Endodermal cell (in vitro differentiated cells): Measurements from ENCODE around the gene CSNK1G2. TPM values are rescaled to one million over a fixed set of nuclear protein-coding genes. Genes with fewer than 3 reads are reported as not detected.

ENCODE experiments used
- DNase-seq: peaks from one replicate; pipeline ENCODE4 v3.0.0-alpha.2; 2017
- H3K27ac ChIP-seq: 2 replicates; pipeline ENCODE4 v1.5.1; 2013; ENCODE audit warnings: mild to moderate bottlenecking, low read depth, low read length, moderate library complexity
- H3K27me3 ChIP-seq: 2 replicates; pipeline ENCODE4 v1.6.1; 2013; ENCODE audit warnings: mild to moderate bottlenecking, low read length, moderate library complexity; ENCODE audit not compliant: insufficient read depth, control insufficient read depth, poor library complexity, severe bottlenecking
- H3K36me3 ChIP-seq: 2 replicates; pipeline ENCODE4 v1.7.0; 2013; ENCODE audit warnings: mild to moderate bottlenecking, low read length, moderate library complexity; ENCODE audit not compliant: control insufficient read depth, insufficient read depth
- H3K4me1 ChIP-seq: one replicate; pipeline ENCODE4 v1.7.0; 2013; ENCODE audit warnings: low read length; ENCODE audit not compliant: control insufficient read depth, insufficient read depth
- H3K4me3 ChIP-seq: 2 replicates; pipeline ENCODE4 v1.5.1; 2013; ENCODE audit warnings: mild to moderate bottlenecking, low read length, moderate library complexity
- H3K9ac ChIP-seq: 2 replicates; pipeline ENCODE4 v1.6.1; 2013; ENCODE audit warnings: mild to moderate bottlenecking, low read length, moderate library complexity; ENCODE audit not compliant: poor library complexity, severe bottlenecking; ENCODE audit errors: extremely low read depth
- H3K9me3 ChIP-seq: 2 replicates; pipeline ENCODE4 v1.6.1; 2013; ENCODE audit warnings: mild to moderate bottlenecking, low read length, moderate library complexity; ENCODE audit not compliant: control insufficient read depth
- H3K27ac Mint-ChIP-seq: 2 replicates; pipeline ENCODE4 v1.8.0; 2020; ENCODE audit warnings: mixed read lengths
- H3K27me3 Mint-ChIP-seq: 2 replicates; pipeline ENCODE4 v1.8.0; 2021; ENCODE audit warnings: mild to moderate bottlenecking, mixed read lengths; ENCODE audit not compliant: insufficient read depth
- H3K36me3 Mint-ChIP-seq: 2 replicates; pipeline ENCODE4 v1.8.0; 2020; ENCODE audit warnings: low read depth, mixed read lengths
- H3K4me1 Mint-ChIP-seq: 2 replicates; pipeline ENCODE4 v1.8.0; 2020; ENCODE audit warnings: mixed read lengths
- H3K4me3 Mint-ChIP-seq: 2 replicates; pipeline ENCODE4 v1.8.0; 2020; ENCODE audit warnings: mild to moderate bottlenecking, moderate library complexity, mixed read lengths
- H3K9me3 Mint-ChIP-seq: 2 replicates; pipeline ENCODE4 v1.8.0; 2020; ENCODE audit warnings: mild to moderate bottlenecking, mixed read lengths
- WGBS, 2 experiments: methylation state at CpG; one replicate each; pipeline versions ENCODE4 v1.1.5 to v1.1.7; 2013; ENCODE audit warnings: missing lambda C conversion rate in 2 of 2, mixed read lengths in 1 of 2; ENCODE audit not compliant: insufficient coverage in 1 of 2, insufficient read length in 1 of 2; 5-methylcytosine and 5-hydroxymethylcytosine counted together
- total RNA-seq, 2 donors: library from RNA; stranded (reverse); fragmentation: NEBNext Ultra II Directional in 1 of 2; extraction: Animal tissue kit (Norgen Biotek cat#: 25700) in 1 of 2; gene quantifications; 2 replicates in 1 of 2; 3 replicates in 1 of 2; pipeline ENCODE4 v1.2.1, GENCODE V29; 2021
- TF ChIP-seq, protein P1 (sequence below): fragments of 200-600 bp; sonication (generic); conservative IDR thresholded peaks from 2 replicates; pipeline ENCODE4 v1.5.0; 2021; ENCODE audit warnings: antibody characterized with exemption, mild to moderate bottlenecking

Gene CSNK1G2
- total RNA-seq, 2 donors from 2014 or later: 111 to 112 TPM

DNA sequence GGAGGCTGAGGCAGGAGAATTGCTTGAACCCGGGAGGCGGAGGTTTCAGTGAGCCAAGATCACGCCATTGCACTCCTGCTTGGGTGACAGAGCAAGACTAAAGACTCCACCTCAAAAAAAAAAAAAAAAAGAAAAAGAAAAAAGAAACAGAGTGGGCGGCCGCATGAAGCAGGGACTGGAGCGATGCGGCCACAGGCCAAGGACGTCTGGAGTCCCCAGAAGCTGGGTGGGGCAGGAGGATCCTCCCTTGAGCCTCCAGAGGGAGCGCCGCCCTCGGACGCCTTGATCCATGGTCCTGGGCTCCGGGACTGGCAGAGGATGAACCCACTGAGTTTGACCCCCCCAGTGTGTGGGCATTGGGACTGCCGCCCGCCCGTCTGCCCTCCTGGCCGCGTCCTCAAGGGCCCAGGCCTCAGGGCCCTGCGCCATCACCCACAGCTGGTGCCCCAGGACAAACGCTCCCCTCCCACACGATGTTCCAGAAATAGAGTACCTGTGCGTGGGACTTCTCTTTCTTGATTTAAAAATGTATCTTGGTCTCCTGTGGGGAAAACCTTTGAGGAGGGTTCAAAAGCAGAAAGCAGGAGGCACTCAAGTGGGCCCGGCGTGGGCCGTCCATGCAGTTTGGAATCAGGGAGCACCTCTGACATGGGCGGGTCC, 59.0 kb downstream of the CSNK1G2 start:
- H3K27ac Mint-ChIP-seq: no peak overlapping the region
- WGBS, 2 experiments: 95 to 97% methylated on average over 13 to 26 of the region's 26 CpGs
- H3K27me3 Mint-ChIP-seq: peaks cover 1% of the 10 kb centered on the region
- no peak for DNase-seq
- no peak overlapping the region for H3K9ac ChIP-seq
- H3K36me3 ChIP-seq: peaks cover 48% of the 10 kb centered on the region
- H3K9me3 Mint-ChIP-seq: peaks cover 8% of the 10 kb centered on the region
- no peak overlapping the region for H3K27ac ChIP-seq
- H3K9me3 ChIP-seq: peaks cover 9% of the 10 kb centered on the region
- TF ChIP-seq, protein P1, sequence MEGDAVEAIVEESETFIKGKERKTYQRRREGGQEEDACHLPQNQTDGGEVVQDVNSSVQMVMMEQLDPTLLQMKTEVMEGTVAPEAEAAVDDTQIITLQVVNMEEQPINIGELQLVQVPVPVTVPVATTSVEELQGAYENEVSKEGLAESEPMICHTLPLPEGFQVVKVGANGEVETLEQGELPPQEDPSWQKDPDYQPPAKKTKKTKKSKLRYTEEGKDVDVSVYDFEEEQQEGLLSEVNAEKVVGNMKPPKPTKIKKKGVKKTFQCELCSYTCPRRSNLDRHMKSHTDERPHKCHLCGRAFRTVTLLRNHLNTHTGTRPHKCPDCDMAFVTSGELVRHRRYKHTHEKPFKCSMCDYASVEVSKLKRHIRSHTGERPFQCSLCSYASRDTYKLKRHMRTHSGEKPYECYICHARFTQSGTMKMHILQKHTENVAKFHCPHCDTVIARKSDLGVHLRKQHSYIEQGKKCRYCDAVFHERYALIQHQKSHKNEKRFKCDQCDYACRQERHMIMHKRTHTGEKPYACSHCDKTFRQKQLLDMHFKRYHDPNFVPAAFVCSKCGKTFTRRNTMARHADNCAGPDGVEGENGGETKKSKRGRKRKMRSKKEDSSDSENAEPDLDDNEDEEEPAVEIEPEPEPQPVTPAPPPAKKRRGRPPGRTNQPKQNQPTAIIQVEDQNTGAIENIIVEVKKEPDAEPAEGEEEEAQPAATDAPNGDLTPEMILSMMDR: no peak
- H3K36me3 Mint-ChIP-seq: peaks cover 67% of the 10 kb centered on the region
- no peaks in the 10 kb centered on the region for H3K27me3 ChIP-seq
- H3K4me1 ChIP-seq: no peaks in the 10 kb centered on the region
- no peak overlapping the region for H3K4me3 ChIP-seq
- H3K4me3 Mint-ChIP-seq: no peak overlapping the region
- H3K4me1 Mint-ChIP-seq: no peaks in the 10 kb centered on the region

DNA sequence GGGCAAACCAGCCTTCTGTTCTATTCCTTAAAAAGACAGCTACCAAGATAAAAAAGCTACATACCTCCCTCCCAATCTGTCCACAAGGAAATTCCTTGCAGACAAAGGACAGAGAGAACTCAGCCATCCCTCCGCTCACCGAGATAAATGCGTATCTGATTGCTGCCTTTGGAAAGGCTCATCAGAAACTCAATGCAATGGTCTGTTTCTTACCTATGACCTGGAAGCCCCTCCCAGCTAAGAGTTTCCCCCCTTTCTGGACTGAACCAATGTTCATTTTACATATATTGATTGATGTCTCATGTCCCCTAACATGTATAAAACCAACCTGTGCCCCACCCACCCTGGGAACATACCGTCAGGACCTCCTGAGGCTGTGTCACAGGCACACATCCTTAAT, 62.9 kb downstream of the CSNK1G2 start:
- Histone ChIP-seq H3K36me3 (peaks cover 27% of the 10 kb centered on the region), H3K9ac (no peak overlapping the region), H3K4me3 (no peak overlapping the region), H3K27me3 (no peaks in the 10 kb centered on the region), H3K9me3 (no peaks in the 10 kb centered on the region), H3K27ac (no peak overlapping the region), H3K4me1 (no peaks in the 10 kb centered on the region)
- TF ChIP-seq, protein P1: no peak
- DNase-seq: no peak
- Mint-ChIP-seq H3K4me1 (no peaks in the 10 kb centered on the region), H3K27me3 (peaks cover 1% of the 10 kb centered on the region), H3K4me3 (no peak overlapping the region), H3K9me3 (no peaks in the 10 kb centered on the region), H3K27ac (no peak overlapping the region), H3K36me3 (peaks cover 54% of the 10 kb centered on the region)
- 76 to 89% methylated on average over 3 to 4 of the region's 4 CpGs for WGBS, 2 experiments

DNA sequence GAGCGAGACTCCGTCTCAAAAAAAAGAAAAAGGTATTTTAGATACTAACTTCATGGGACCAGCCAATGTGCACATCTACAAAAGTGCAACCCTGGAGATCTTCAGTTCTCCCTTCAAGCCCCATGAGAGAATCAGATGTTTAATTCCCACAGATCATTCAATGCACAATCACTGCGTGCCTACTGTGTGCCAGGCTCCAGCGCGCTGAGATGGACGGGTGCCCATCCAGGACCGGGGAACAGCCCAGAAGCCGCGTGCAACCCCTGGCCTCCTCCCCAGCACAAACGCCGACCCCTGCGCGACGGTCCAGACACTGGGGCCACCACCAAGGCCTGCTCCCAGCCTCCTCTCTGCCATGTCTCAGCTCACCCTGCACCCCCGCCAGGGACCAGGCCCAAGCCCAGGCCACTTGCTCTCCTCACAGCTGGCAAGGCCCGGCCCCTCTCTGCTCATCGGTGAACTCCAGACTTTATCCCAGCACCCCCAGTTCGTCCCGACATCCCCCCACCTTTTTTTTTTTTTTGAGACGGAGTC, 69.2 kb downstream of the CSNK1G2 start:
- TF ChIP-seq, protein P1: no peak
- Mint-ChIP-seq H3K36me3 (peaks cover 41% of the 10 kb centered on the region), H3K4me3 (no peak overlapping the region), H3K9me3 (no peaks in the 10 kb centered on the region), H3K27ac (no peak overlapping the region), H3K4me1 (no peaks in the 10 kb centered on the region), H3K27me3 (no peaks in the 10 kb centered on the region)
- H3K9ac ChIP-seq: no peak overlapping the region
- H3K4me3 ChIP-seq: no peak overlapping the region
- no peaks in the 10 kb centered on the region for H3K4me1 ChIP-seq
- WGBS, 2 experiments: 98% methylated on average over 7 to 20 of the region's 20 CpGs
- H3K27me3 ChIP-seq: no peaks in the 10 kb centered on the region
- no peak for DNase-seq
- peaks cover 9% of the 10 kb centered on the region for H3K36me3 ChIP-seq
- no peaks in the 10 kb centered on the region for H3K9me3 ChIP-seq
- H3K27ac ChIP-seq: no peak overlapping the region
